Measurements from ENCODE around the gene PTPN12.
"Not testable (repeated sequence)": the region's sequence is repeated elsewhere in the genome, so short reads cannot be mapped to it uniquely, and the experiment has no call there.

PTPN12 gene

DNA sequence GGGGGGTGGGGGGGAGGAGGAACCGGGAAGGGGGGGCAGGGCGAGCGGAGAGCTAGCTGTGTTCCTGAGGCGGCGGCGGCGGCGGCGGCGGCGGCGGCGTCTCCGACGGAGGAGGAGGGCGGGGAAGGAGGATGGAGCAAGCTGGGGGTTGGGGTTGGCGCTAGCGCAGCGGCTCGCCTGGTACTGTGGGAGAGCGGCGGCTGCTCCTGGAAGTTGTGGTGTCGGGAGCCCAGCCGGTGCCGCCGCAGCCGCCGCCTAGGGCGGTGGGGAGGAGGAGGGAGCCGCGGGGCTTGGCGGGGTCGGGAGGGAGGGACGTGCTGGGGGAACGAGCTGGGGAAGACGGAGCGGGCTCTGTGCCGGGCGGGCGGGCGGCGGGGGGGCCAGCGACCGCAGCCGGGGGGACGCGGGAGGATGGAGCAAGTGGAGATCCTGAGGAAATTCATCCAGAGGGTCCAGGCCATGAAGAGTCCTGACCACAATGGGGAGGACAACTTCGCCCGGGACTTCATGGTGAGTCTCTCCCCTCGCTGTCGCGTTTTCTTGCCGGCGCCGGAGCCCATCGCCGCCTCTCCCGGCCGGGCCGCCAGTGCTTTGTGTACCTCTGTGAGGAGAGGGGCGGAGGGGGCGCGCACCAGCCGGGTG lies at the start of gene PTPN12:
Gene PTPN12, plus strand, starts transcription at position 160 of the 642 bp plus-strand sequence. Its CDS starts 252 bp downstream, at position 412.
- peak; percentile 80 for DNase-seq

DNA sequence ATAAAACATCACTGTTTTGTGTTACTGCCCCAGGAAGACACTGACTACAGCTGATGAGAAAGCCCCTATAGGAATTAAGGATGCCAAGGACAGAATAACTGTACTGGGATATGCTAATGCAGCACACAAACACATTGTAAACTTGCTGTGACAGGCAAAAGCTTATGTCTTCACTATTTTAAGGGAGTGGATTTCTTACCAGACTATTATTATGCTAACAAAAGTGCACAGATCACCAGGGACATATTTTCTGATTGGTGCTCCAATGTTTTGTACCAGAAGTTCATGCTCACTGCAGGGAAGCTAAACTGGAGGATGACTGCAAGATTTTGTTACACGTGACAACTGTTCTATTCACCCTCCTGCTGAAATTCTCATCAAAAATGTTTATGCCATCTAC lies 48.1 kb upstream of the PTPN12 start:
- DNase-seq = no peak

DNA sequence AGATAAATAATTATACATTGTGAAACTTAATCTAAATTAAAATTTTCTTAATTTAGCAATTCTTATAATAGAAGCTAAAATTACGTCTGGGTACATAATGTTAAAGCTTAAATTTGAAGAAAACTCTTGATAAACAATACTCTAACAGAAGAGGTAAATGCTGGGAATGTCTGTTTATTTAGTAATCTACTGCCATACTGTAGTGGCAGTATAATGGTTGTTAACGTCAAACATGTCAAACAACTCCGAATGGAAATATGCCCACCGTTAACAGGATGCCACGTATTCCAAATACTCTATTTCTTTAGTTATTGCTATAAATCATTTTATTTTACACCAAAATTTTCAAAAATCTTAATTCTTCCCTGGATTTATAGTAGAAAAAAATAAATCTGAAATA lies 40.0 kb upstream of the PTPN12 start:
- DNase-seq = no peak

DNA sequence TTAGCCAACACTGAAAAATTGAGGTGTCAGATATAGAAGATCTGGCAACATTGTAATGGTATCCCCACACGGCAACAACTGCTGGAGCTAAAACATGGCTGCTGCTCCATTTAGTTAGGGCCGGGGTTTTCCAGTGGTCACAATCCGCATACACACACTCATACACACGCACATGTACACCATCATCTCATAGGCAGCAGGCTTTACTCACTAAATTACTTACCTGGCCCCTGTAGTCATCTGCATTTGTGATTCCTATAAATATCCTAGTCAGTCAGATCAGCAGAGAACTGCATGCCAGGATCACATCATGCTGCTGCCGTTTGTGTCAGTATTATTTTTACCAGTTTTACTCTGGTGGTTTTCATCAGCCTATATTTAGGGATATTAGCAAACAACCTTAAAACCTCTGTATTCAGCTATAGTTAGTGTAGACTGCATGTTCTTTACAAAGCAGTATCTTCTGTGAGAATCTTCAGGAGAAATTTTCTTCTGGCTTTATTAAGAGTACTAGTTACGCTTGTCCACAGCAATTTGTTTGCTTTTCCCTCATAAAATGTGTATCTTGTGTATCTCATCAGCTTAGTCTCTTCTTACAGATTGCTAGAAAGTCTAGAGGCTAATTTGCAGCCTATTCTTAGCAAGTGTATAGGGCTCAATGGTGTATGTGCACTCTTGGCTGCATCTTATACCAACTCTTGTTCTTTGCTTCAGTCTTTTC lies 38.3 kb upstream of the PTPN12 start:
- DNase-seq = no peak

DNA sequence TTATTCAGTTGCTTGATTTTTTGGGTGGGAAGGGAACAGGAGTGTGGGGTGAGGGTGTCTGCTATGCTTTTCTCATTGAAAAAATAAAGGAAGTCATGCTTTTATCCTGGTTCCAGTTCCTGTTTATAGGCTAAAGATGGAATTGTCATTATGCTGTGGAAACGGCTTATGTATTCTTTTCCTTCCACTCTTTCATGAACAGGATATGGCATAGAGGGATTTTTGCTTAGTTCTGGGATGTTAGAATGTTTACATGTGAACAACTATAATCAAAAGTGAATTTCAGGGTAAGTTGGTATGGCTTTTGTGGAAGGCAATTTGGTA lies 35.9 kb upstream of the PTPN12 start:
- DNase-seq = no peak

DNA sequence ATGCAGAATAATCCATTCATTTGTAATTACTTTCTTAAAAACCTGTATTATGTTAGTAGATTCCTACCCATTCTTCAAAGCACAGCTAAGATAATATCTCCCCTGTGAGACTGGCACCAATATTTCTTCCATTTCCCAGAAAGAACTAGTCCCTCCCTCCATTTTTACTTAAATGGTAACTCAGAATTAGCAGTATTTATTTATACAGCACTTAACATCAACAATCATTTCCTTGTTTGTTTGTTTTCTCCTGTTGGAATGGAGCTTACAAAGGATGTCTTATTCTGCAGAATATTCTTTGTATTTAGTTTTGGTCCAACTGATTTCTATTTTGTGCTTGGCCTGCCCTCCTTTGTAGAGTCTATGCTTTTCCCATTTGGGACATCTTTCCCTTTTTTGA lies 32.1 kb upstream of the PTPN12 start:
- DNase-seq = no peak

DNA sequence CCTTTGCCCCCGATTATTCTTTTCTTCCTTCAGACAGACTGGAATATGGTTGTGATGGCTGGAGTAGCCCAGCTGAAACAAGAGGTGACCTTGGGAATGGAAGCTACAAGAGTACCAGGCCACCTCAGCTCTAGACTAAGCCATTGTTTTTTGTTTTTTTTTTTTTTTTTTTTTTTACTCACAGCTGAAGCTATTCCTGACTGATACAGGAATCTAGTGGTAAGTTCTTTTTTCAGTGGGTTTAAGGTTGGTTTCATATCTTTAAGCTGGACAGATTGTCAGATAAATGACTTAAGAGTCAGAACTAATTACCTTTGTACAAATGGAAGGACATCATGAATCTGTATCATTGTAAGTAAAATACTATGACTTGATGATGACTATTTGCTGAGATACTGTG lies 30.2 kb upstream of the PTPN12 start:
- no peak for DNase-seq

DNA sequence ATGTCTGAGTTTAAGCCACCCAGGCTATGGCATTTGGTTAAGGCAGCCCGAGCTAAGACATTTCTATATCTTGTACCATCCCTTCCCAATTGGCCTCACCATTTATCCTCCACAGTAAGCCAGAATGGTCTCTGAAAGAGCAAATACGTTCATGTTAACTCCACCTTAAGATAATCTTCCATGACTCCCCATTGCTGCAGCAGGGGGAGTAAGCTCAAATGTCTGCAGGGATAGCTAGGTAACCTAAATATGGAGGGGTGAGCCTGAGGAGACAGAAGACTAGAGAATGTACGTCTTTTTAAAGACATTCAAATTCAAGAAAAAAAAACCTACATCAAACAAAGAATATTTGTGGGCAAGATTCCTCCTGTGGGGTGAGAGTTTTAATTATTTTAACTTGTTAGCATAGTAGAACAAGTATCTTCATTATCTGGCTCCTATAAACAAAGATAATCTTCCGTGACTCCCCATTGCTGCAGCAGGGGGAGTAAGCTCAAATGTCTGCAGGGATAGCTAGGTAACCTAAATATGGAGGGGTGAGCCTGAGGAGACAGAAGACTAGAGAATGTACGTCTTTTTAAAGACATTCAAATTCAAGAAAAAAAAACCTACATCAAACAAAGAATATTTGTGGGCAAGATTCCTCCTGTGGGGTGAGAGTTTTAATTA lies 24.0 kb upstream of the PTPN12 start:
- not testable (repeated sequence) for DNase-seq

DNA sequence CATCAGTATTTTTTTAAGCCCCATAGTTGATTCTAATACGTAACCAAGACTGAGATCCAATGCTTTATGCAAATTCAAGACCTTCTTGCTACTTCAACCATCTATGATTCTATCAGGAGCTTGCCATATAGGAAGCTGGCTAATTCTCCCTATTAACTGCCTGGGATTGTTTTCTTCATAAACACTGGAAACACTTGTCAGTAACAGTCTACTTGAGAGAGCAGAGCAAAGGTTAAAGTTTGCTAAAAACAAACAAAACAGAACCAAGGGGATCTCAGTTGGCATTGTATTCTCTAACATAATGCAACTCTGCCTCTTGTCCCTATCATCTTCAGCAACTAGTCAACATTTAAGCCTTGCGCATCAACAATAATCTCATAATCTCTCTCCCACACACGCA lies 21.0 kb upstream of the PTPN12 start:
- no peak for DNase-seq

DNA sequence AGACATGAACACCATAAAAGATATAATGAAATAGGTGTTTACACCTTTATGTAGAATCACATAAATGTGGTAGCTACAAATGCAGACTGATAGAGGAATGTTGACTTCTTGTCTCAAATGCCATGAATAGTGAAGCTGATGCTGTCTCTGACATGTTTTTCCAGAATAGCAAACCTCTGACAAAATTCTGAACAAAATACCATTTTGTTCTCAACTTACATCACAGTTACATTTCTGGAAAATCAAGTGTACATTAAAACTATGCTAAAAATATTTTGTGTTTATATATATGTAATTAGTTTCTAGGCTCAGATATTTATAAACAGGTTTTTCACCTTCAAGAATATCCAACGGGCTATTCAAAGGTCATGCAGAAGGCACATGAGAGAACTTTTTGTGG lies 16.8 kb upstream of the PTPN12 start:
- no peak for DNase-seq

DNA sequence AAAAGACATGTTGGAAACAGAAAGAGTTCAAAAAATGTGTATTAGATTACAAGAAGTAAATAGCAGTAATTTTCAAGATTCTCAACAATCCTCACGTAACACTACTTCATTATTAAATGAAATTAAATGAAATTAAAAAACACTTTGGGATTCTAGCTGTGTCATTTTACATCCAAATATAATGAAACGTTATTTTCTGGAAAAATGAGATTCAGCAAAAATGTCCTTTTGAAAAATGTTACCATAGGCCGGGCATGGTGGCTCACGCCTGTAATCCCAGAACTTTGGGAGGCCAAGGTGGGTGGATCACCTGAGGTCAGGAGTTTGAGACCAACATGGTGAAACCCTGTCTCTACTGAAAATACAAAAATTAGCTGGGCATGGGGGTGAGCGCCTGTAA lies 15.6 kb upstream of the PTPN12 start:
- DNase-seq = not testable (repeated sequence)

DNA sequence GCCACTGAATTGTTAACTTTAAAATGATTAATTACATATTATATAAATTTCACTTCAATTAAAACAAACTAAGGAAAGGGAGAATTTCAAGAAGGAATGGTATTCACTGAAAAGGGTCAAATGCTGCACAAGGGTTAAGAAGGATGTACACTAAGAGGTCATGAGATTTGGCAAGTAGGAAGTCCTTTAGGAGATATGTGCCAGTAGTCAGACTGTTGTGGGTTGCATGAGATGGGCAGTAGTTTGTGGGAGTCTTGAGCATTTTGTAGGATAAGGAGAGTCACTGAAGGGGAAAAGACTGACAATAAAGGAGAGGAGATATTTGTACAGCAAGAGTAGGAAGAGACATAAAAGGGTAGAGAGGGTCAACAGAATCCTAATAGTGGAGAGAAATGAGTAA lies 12.4 kb upstream of the PTPN12 start:
- DNase-seq = no peak

DNA sequence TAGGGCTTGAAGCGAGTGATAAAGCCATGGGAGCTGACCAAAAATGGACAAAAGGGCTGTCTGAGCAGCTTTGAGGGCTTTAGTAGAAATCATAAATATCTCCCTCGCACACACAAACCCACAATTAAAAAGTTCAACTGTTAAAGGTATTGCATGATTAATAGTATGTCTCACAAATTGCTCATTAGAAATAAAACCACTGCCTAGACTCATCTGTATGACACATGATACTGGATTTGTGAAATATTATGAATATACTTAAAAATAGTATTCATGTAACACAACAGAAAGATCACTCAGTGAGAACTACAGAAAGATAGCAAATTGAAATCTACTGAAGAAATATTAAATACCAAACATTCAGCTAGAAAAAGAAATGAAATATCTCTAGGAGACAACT lies 11.9 kb upstream of the PTPN12 start:
- DNase-seq = no peak

DNA sequence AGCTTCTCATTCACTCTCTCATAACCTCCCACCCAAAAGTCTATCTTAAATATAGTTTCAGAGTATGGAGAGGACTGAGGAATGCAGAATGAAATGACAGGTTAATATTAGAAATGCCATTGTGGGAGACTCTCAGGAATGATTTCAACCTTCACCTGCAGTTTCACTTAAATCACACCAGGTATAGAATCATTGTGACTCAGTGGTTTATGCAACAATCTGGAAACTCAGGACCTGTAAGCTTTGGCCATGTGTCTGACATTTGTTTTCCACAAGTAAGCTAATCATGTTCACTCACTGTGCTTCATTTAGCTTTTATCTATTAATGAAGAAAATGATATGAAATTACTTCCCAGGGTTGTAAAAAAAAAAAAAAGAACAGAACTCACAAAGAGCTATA lies 8.7 kb upstream of the PTPN12 start:
- DNase-seq = no peak

DNA sequence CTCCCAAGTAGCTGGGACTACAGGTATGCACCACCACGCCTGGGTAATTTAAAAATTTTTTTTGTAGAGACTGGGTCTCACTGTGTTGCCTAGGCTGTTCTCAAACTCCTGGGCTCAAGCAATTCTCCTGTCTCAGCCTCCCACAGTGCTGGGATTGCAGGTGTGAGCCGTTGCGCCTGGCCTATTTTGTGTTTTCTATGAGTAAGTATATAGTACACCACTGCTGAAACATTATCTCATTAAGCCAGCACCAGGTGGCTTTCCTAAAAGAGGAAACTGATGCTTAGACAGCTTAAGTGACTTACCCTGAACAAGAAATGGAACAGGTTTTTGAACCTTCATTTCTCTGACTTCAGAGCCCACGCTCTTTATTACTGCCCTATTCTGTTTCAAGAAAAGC lies 7.8 kb upstream of the PTPN12 start:
- DNase-seq = no peak

DNA sequence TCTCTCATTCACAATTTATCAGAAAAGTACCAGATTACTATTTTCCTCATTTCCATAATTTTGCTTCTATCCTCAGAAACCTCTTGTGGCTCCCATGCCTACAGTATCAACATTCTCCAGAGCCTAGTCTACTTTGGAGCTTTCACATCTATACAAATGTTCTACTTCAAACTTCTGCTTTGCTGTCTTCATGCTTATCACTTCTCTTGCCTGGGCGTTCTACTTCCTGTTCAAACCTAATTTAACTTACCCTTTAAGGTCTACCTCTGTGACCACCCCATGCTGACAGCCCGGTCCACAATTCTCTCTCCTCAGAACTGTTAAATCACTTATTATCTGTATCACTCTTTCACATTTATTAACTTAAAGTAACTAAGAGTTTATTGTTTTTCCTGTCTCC lies 6.1 kb upstream of the PTPN12 start:
- DNase-seq = no peak

DNA sequence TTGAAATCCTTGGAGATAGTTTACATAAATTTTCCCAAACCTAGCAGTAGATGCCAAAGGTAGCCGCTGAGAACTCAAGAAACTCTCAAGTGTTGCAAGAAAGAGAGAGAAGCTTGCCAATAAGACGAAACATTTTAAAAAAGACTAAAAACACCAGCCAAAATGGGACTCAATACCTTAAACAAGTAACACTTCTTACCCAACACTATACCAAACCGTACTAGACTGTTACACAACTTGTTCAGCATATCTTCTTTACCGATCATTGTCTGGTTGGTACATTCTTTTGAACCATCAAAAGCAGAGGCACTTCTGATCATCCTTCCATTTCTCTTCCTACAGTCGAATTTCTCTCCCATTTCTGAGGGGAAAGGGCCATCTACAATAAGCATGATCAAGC lies 4.8 kb upstream of the PTPN12 start:
- DNase-seq = no peak

DNA sequence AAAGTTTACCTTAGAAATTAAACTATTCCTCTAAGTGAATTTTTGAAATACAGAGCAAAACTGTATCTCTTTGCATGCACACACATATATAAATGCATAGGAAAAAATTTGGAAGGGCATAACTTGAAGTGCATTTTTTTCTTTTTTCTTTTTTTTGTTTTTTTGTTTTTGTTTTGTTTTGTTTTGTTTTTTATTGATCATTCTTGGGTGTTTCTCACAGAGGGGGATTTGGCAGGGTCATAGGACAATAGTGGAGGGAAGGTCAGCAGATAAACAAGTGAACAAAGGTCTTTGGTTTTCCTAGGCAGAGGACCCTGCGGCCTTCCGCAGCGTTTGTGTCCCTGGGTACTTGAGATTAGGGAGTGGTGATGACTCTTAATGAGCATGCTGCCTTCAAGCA lies 4.4 kb upstream of the PTPN12 start:
- DNase-seq = not testable (repeated sequence)

DNA sequence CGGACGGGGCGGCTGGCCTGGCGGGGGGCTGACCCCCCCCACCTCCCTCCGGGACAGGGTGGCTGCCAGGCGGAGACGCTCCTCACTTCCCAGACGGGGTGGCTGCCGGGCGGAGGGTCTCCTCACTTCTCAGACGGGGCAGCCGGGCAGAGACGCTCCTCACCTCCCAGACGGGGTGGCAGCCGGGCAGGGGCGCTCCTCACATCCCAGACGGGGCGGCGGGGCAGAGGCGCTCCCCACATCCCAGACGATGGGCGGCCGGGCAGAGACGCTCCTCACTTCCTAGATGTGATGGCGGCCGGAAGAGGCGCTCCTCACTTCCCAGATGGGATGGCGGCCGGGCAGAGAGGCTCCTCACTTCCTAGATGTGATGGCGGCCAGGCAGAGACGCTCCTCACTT lies 3.0 kb upstream of the PTPN12 start:
- not testable (repeated sequence) for DNase-seq

DNA sequence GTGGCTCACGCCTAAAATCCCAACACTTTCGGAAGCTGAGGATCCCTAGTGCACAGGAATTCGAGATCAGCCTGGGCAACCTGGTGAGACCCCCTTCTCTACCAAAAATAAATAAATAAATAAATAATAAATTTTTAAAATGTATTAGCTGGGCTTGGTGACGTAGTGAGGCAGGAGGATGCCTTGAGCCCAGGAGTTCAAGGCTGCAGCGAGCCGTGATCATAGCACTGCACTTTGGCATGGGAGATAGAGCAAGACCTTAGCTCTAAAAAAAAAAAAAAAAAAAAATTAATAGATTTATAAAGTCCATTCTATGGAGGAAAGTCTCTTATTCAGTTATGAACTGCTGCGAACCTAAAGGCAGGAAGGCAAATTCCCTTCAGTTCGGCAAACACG lies 1.1 kb upstream of the PTPN12 start:
- no peak for DNase-seq

DNA sequence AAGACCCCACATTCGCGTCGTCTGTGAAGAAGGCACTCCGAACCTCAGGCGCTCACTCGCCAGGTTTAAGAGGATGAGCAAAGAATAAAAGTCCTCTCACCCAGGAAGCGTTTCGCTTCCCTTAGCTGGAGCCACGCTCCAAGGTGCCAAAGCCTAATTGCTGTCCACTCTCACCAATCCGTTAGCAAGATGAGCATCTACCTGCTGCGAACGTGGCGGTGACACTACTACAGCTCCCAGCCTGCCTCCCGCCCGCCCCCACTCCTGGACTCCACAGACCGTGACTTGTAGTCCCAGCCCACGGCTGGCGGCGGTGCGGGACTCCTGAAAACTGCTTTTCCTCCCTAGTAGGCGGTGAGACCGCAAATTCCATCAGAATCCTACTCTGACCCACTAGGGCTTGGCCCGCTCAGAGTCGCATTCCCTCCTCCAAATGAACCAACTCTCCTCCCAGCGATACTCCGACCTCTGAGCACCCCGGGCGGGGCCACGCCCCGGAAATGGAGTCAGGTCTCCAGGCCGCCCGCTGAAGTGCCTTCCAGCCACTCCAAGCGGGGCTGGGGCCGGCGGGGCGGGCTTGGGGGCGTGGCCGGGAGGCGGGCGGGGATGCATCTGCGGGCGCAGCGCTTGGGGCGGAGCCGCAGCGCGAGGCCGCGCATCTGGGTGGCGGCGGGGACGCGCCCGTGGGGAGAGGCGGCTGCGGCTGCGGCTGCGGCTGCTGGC lies 521 bp upstream of the PTPN12 start:
- DNase-seq = peak; percentile 98

DNA sequence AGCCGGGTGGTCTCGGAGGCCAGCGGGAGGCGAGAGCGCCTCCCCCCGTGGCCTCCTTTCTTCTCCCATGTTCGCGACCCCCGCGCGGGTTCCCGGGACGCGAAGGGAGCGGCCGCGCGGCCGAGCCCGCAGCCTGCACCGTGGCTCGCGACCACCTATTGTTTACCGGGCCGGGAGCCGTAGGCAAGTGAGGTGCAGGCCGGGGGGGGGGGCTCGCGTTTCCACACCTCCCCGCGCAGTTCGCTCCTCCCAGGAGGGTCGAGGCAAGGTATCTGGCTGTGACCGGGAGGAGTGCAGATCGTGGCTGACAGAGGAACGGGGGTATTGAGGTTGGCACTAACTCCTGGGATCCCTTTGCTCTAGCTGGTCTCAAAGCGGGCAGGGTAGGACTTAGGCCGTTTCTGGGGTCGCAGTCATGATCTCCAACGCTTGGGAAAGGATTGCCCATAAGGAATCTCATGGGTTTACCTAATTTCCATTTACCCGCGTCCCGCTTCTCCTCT lies 734 bp downstream of the PTPN12 start:
- peak; percentile 66 for DNase-seq
